Stimulated activated naive CD8-positive, alpha-beta T cell treated with anti-CD3 and anti-CD28 coated beads, Interleukin-15, Interleukin-2, amounts not matched to agents 100 U/mL and 50 U/mL, for 24 hours (primary cell): ENCODE data around the gene HIPK2.

Source experiments
- ATAC-seq: fragments of 150-1000 bp; cut with Tn5 transposase; one replicate; pipeline ENCODE4 v1.10.0; 2021
- DNase-seq: peaks from one replicate; pipeline ENCODE4 v3.0.0; 2021

HIPK2 gene

GRCh38 chr7:139534096-139534495, 243.7 kb downstream of the HIPK2 start:
- ATAC-seq = no peak

GRCh38 chr7:139532636-139533155, 245.1 kb downstream of the HIPK2 start:
- DNase-seq (no peak), ATAC-seq (no peak)

More at GRCh38 chr7:139534096-139534495, 243.7 kb downstream of the HIPK2 start:
- DNase-seq = no peak

GRCh38 chr7:139531094-139531493, 246.7 kb downstream of the HIPK2 start:
- DNase-seq (no peak), ATAC-seq (no peak)

GRCh38 chr7:139526578-139527544, 250.9 kb downstream of the HIPK2 start:
- no peak for DNase-seq
- no peak for ATAC-seq

GRCh38 chr7:139525750-139526149, 252.0 kb downstream of the HIPK2 start:
- DNase-seq (no peak), ATAC-seq (no peak)

GRCh38 chr7:139525239-139525638, 252.6 kb downstream of the HIPK2 start:
- DNase-seq (no peak), ATAC-seq (no peak)

- ATAC-seq = no peak
These were observed 253.6 kb downstream of the HIPK2 start for GRCh38 chr7:139523968-139524815.

GRCh38 chr7:139523199-139523941, 254.4 kb downstream of the HIPK2 start, which contains the start of gene CLEC2L:
CLEC2L (plus strand) TSS chr7:139523685; CDS start chr7:139523928, 243 bp downstream.
- peak; percentile 30 for ATAC-seq

More at GRCh38 chr7:139523968-139524815, 253.6 kb downstream of the HIPK2 start:
- no peak for DNase-seq

GRCh38 chr7:139522830-139523198, 255.0 kb downstream of the HIPK2 start:
- ATAC-seq = no peak
- DNase-seq = no peak

More at GRCh38 chr7:139523199-139523941, 254.4 kb downstream of the HIPK2 start, which contains the start of gene CLEC2L:
- peak; percentile 17 for DNase-seq

GRCh38 chr7:139521439-139521838, 256.4 kb downstream of the HIPK2 start:
- ATAC-seq = no peak

GRCh38 chr7:139515266-139515665, 262.5 kb downstream of the HIPK2 start:
- no peak for DNase-seq
- no peak for ATAC-seq

More at GRCh38 chr7:139521439-139521838, 256.4 kb downstream of the HIPK2 start:
- no peak for DNase-seq
